HCT116 (cell line): Measurements from ENCODE around the gene HMGCL. TPM values are rescaled to one million over a fixed set of nuclear protein-coding genes. Genes with fewer than 3 reads are reported as not detected.
A peak's percentile ranks its signal among the peaks of the same experiment; 100 is the strongest.

Experiments
- ATAC-seq: fragments of 200-7000 bp; cut with Tn5 transposase; 2 replicates; pipeline ENCODE4 v1.9.1; 2020; ENCODE audit warnings: mild to moderate bottlenecking, moderate library complexity
- BruUV-seq: library from RNA; stranded (reverse); fragments of 400-500 nt; replicated peaks from 2 replicates; lab custom pipeline; 2021; lab: Mats Ljungman, UMichigan
- CTCF ChIA-PET: fragments of 300-600 bp; sonication (Branson Sonifier 250); formaldehyde crosslinking; loops from one replicate; lab custom pipeline; 2021; ENCODE audit warnings: antibody characterized with exemption; lab: Charles Lee
- POLR2A ChIA-PET: fragments of 300-600, 350-600 bp; sonication (Branson Sonifier 250); formaldehyde crosslinking; loops from one replicate; lab custom pipeline; 2021; ENCODE audit warnings: antibody characterized with exemption; lab: Charles Lee
- RAD21 ChIA-PET, 2 experiments: fragments of 300-600 bp; sonication (Branson Sonifier 250); formaldehyde crosslinking; loops; one replicate each; lab custom pipeline; 2023; ENCODE audit warnings: low total read pairs in 2 of 2; ENCODE audit not compliant: uncharacterized antibody in 2 of 2, unreplicated experiment in 2 of 2, low non-redundant PET in 1 of 2; lab: Charles Lee
- DNase-seq: peaks from one replicate; pipeline ENCODE4 v3.0.0-alpha.2; 2010; ENCODE audit warnings: low read depth, low spot score
- H2AFZ ChIP-seq: fragments of 200-600 bp; shearing (Covaris generic), sonication (generic); 2 replicates; pipeline ENCODE4 v1.6.1; 2017; ENCODE audit warnings: low read depth, mixed run types, mixed read lengths, antibody characterized with exemption, low read length; ENCODE audit not compliant: poor library complexity, severe bottlenecking
- H3K27ac ChIP-seq: 2 replicates; pipeline ENCODE4 v1.5.1; 2012; ENCODE audit warnings: low read depth, low read length
- H3K27me3 ChIP-seq: fragments of 200-600 bp; sonication (generic); 2 replicates; pipeline ENCODE4 v1.6.1; 2016; ENCODE audit warnings: mixed run types, low read length, mixed read lengths; ENCODE audit not compliant: insufficient read depth
- H3K36me3 ChIP-seq, 2 experiments: fragments of 200-500 bp in 1 of 2; fragments of 200-600 bp in 1 of 2; sonication (Bioruptor generic) in 1 of 2; sonication (generic) in 1 of 2; 2 replicates each; pipeline versions ENCODE4 v1.5.1 to v1.6.1; 2014 to 2016; ENCODE audit warnings: low read length in 2 of 2, inconsistent platforms in 1 of 2, mixed read lengths in 1 of 2, mixed run types in 1 of 2; ENCODE audit not compliant: insufficient read depth in 2 of 2, control insufficient read depth in 1 of 2
- H3K4me1 ChIP-seq, 2 experiments: fragments of 200-600 bp in 1 of 2; sonication (generic) in 1 of 2; 2 replicates each; pipeline versions ENCODE4 v1.5.1 to v1.6.1; 2012 to 2017; ENCODE audit warnings: low read length in 2 of 2, inconsistent platforms in 1 of 2, mild to moderate bottlenecking in 1 of 2, mixed read lengths in 1 of 2, mixed run types in 1 of 2, moderate library complexity in 1 of 2; ENCODE audit not compliant: insufficient read depth in 2 of 2, control insufficient read depth in 1 of 2
- H3K4me2 ChIP-seq: fragments of 200-600 bp; sonication (generic); 2 replicates; pipeline ENCODE4 v1.6.1; 2017; ENCODE audit warnings: mixed run types, low read length, mixed read lengths
- H3K4me3 ChIP-seq, 2 experiments: fragments of 200-600 bp in 1 of 2; sonication (generic) in 1 of 2; replicated peaks in 1 of 2; 2 replicates each; pipeline ENCODE4 v1.5.1; 2011 to 2016; ENCODE audit warnings: low read length in 2 of 2, control low read depth in 1 of 2, low read depth in 1 of 2, mild to moderate bottlenecking in 1 of 2, mixed read lengths in 1 of 2, mixed run types in 1 of 2
- H3K79me2 ChIP-seq: fragments of 200-600 bp; sonication (generic); 2 replicates; pipeline ENCODE4 v1.6.1; 2017; ENCODE audit warnings: mild to moderate bottlenecking, mixed run types, low read length, moderate library complexity, mixed read lengths; ENCODE audit not compliant: insufficient read depth
- H3K9ac ChIP-seq: fragments of 200-600 bp; sonication (generic); 2 replicates; pipeline ENCODE4 v1.6.1; 2016; ENCODE audit warnings: low read length, mixed read lengths
- H3K9me2 ChIP-seq: fragments of 200-600 bp; sonication (generic), shearing (Covaris generic); 2 replicates; pipeline ENCODE4 v1.6.1; 2017; ENCODE audit warnings: mixed run types, mild to moderate bottlenecking, moderate library complexity; ENCODE audit not compliant: insufficient read depth
- H3K9me3 ChIP-seq, 2 experiments: fragments of 200-500 bp in 1 of 2; fragments of 200-600 bp in 1 of 2; sonication (Bioruptor generic) in 1 of 2; sonication (generic) in 1 of 2; 2 replicates each; pipeline ENCODE4 v1.6.1; 2014 to 2017; ENCODE audit warnings: low read length in 2 of 2, mixed read lengths in 2 of 2, inconsistent platforms in 1 of 2, low read depth in 1 of 2, mild to moderate bottlenecking in 1 of 2, mixed run types in 1 of 2, moderate library complexity in 1 of 2; ENCODE audit not compliant: control insufficient read depth in 1 of 2, insufficient read depth in 1 of 2
- H4K20me1 ChIP-seq: fragments of 200-600 bp; sonication (generic), shearing (Covaris generic); 2 replicates; pipeline ENCODE4 v1.6.1; 2017; ENCODE audit warnings: mixed run types, mild to moderate bottlenecking, moderate library complexity; ENCODE audit not compliant: insufficient read depth
- CBX3 ChIP-seq: IDR thresholded peaks from 2 replicates; pipeline ENCODE4 v1.6.1; 2012; ENCODE audit warnings: low read depth
- EGR1 ChIP-seq: IDR thresholded peaks from 2 replicates; pipeline ENCODE4 v1.6.1; 2012; ENCODE audit warnings: low read depth
- ELF1 ChIP-seq: IDR thresholded peaks from 2 replicates; pipeline ENCODE4 v1.6.1; 2012; ENCODE audit warnings: low read depth, borderline replicate concordance
- JUND ChIP-seq: IDR thresholded peaks from 2 replicates; pipeline ENCODE4 v1.6.1; 2012
- POLR2AphosphoS5 ChIP-seq: IDR thresholded peaks from 2 replicates; pipeline ENCODE4 v1.6.1; 2011; ENCODE audit warnings: mild to moderate bottlenecking, low read depth, low read length, moderate library complexity
- RAD21 ChIP-seq: IDR thresholded peaks from 2 replicates; pipeline ENCODE4 v1.6.1; 2012; ENCODE audit warnings: low read depth, mild to moderate bottlenecking
- SIN3A ChIP-seq: IDR thresholded peaks from 2 replicates; pipeline ENCODE4 v1.6.1; 2012; ENCODE audit warnings: low read depth
- SP1 ChIP-seq: IDR thresholded peaks from 2 replicates; pipeline ENCODE4 v1.6.1; 2012; ENCODE audit warnings: low read depth
- intact Hi-C: fragments of 100-400 bp; cut with micrococcal nuclease; formaldehyde crosslinking; loops from 2 replicates; pipeline ENCODE4 v1.10.0; 2022
- total RNA-seq: library from RNA; stranded (reverse); gene quantifications from one replicate; pipeline ENCODE4 v1.2.1, GENCODE V29; 2021; ENCODE audit not compliant: unreplicated experiment

Gene HMGCL
- total RNA-seq, 1 experiment from 2014 or later = 36.2 TPM

DNA sequence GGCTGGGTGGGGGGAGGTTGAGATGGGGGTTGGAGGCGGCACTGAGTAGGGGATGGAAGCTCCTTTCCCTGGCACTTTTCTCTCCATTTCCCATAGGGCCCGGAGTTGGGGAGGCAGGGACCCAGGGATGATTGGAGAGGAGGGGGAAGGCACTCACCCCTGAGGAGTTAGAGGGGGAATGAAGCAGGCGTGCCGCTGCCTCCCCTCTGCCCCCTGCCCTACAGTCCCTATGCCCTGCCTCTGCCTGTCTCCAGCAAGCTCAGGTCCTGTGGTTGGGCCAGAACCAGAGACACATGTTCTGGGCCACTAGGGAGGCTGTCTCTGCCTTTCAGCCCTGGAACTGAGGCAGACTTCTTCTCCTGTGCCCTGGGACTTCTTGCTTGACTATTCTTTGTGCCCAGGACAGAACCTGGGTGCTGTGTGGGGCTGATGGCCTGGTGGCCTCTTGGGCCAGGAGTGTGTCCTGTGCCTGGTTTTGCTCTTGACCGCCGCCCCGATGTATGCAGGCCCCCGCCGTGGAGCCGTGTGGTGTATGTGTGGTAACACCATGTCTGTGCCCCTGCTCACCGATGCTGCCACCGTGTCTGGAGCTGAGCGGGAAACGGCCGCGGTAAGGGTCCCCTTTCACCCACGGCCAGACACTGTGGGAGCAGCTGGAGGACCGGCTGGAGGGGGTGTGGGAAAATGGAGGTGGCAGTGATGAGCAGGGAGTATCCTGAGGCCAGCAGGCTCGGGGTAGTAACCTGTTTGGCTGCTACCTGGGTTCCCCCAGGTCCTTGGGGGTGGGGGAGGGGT lies 32.9 kb downstream of the HMGCL start:
- Histone ChIP-seq H3K36me3 (peaks cover 11 to 32% of the 10 kb centered on the region in 2 experiments; a peak in 3 of 4 replicates), H3K4me1 (peaks cover 31 to 56% of the 10 kb centered on the region in 2 experiments), H3K4me3 (peak overlapping the region; percentile 89 to 95), H3K4me2 (peak overlapping the region; percentile 78), H3K79me2 (peaks cover 41% of the 10 kb centered on the region), H3K9me3 (no peaks in the 10 kb centered on the region), H3K9ac (peak overlapping the region; percentile 85), H4K20me1 (no peaks in the 10 kb centered on the region), H3K9me2 (no peaks in the 10 kb centered on the region), H3K27me3 (no peaks in the 10 kb centered on the region), H2AFZ (no peak overlapping the region), H3K27ac (peak overlapping the region; percentile 79)
- TF ChIP-seq JUND (no peak), SIN3A (no peak), ELF1 (no peak), SP1 (no peak), EGR1 (no peak), POLR2AphosphoS5 (no peak), CBX3 (no peak)
- intact Hi-C loops = no loop called here
- BruUV-seq = no TSS peak
- DNase-seq (no peak), ATAC-seq (no peak)
- ChIA-PET POLR2A (interaction anchor here (0.6 to 1.8 kb wide), 4 partner anchors 8 to 689 kb away, joined by 3 to 9 read pairs (median 4); partner anchors contain the start of genes GALE and PITHD1), RAD21 (no interaction called here), CTCF (interaction anchor here (0.6 to 4.1 kb wide), 3 partner anchors 19 to 124 kb away, joined by 3 to 15 read pairs (median 3); no protein-coding TSS in a partner anchor)

DNA sequence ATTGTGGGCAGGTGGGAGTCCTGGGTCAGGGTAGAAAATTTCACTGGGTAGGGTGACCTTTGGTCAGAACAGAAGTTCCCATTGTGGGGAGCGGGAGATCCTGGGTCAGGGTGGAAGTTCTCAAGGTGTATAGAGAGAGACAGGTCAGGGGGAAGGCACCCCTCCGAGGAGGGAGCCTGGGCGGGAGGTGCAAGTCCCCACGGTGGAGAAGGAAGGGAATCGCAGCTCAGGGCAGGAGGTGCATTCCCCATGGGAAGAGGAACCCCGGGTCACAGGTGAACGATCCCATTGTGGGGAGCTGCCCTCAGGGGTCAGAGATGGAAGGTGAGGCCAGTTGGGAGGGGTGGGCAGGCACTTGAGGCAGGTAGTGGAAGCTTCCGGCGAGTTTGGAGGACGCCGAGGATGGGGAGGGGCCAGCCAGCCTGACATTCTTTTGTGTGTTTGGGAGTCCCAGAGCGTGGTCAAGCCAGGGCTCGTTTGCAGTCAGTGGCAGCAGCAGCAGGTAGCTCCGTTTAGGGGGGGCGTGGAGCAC lies 33.6 kb downstream of the HMGCL start:
- H3K9me2 ChIP-seq = no peaks in the 10 kb centered on the region
- no peak overlapping the region for H2AFZ ChIP-seq
- peaks cover 15 to 33% of the 10 kb centered on the region in 2 experiments; a peak in 3 of 4 replicates for H3K36me3 ChIP-seq
- intact Hi-C loops = no loop called here
- H4K20me1 ChIP-seq = no peaks in the 10 kb centered on the region
- BruUV-seq = no TSS peak
- ChIA-PET POLR2A (interaction anchor here (0.6 to 1.8 kb wide), 4 partner anchors 8 to 688 kb away, joined by 3 to 9 read pairs (median 4); partner anchors contain the start of genes GALE and PITHD1), RAD21 (no interaction called here), CTCF (interaction anchor here (1.0 to 4.1 kb wide), 3 partner anchors 19 to 125 kb away, joined by 3 to 15 read pairs (median 3); no protein-coding TSS in a partner anchor)
- H3K79me2 ChIP-seq = peaks cover 37% of the 10 kb centered on the region
- peak overlapping the region; percentile 89 to 95 for H3K4me3 ChIP-seq
- TF ChIP-seq EGR1 (no peak), CBX3 (no peak), RAD21 (no peak), JUND (no peak)
- H3K27me3 ChIP-seq = no peaks in the 10 kb centered on the region
- no peaks in the 10 kb centered on the region for H3K9me3 ChIP-seq
- H3K27ac ChIP-seq = peak overlapping the region; percentile 79
- ATAC-seq (peak; percentile 31), DNase-seq (no peak)
- peak overlapping the region; percentile 78 for H3K4me2 ChIP-seq
- H3K4me1 ChIP-seq = peaks cover 31 to 50% of the 10 kb centered on the region in 2 experiments
- H3K9ac ChIP-seq = peak overlapping the region; percentile 85
